ENCODE data around the gene CLDN17. TPM values are rescaled to one million over a fixed set of nuclear protein-coding genes. Genes with fewer than 3 reads are reported as not detected.

The CLDN17 gene
- total and polyA plus RNA-seq, 2 donors (not counting 3 experiments of a cell fraction or from before 2014, with no cell fraction given), result not detected

- no peak overlapping the region for H3K4me2 ChIP-seq (ENCODE audit: insufficient read depth, low read length)
- H2AFZ ChIP-seq (ENCODE audit: low read depth, low read length), result no peak overlapping the region
- no peak overlapping the region for H3K4me3 ChIP-seq (replicated peaks in 1 of 3; ENCODE audit: insufficient read depth in 1 of 3, low read depth in 1 of 3, low read length in 3 of 3)
- H3K79me2 ChIP-seq (ENCODE audit: control insufficient read depth, insufficient read depth, low read length), result no peaks in the 10 kb centered on the region
- DNase-seq (ENCODE audit: low read depth, low spot score) (no peak), FAIRE-seq (no peak)
- dilution Hi-C loops (cut with MboI; ENCODE audit: extremely low pct_ligation_motif_present, low sequenced_read_pairs) (no loop called here), intact Hi-C loops (cut with micrococcal nuclease) (no loop called here)
- H4K20me1 ChIP-seq (replicated peaks; ENCODE audit: control insufficient read depth, extremely low read depth, insufficient read depth, low read length), result no peaks in the 10 kb centered on the region
- no peak for TF ChIP-seq JUN (IDR thresholded peaks at IDR 0.05; ENCODE audit: borderline replicate concordance, insufficient read depth, insufficient read length, low read depth)
- H3K27ac ChIP-seq (ENCODE audit: insufficient read depth, low read depth, low read length), result no peak overlapping the region
- H3K9me3 ChIP-seq (replicated peaks; ENCODE audit: control insufficient read depth, insufficient read depth, low read length), result no peaks in the 10 kb centered on the region
- CTCF ChIA-PET, result no interaction called here
- no peak overlapping the region for H3K9ac ChIP-seq (replicated peaks; ENCODE audit: extremely low read depth, insufficient read depth, low read length)
- BruUV-seq (replicated peaks), result no TSS peak
- H3K4me1 ChIP-seq (ENCODE audit: control insufficient read depth, extremely low read depth, insufficient read depth, low read length), result no peaks in the 10 kb centered on the region
- no peaks in the 10 kb centered on the region for H3K27me3 ChIP-seq (ENCODE audit: control insufficient read depth in 2 of 2, insufficient read depth in 2 of 2, low read length in 2 of 2)
- no peaks in the 10 kb centered on the region for H3K36me3 ChIP-seq (ENCODE audit: control insufficient read depth in 2 of 2, extremely low read depth in 1 of 2, insufficient read depth in 2 of 2, low read length in 2 of 2)
- no peaks in the 10 kb centered on the region for H3K9me1 ChIP-seq (replicated peaks; ENCODE audit: control insufficient read depth, extremely low read depth, insufficient read depth, low read length)
- POLR2A ChIA-PET, result no interaction called here
These were observed 28.2 kb upstream of the CLDN17 start for GRCh38 chr21:30194701-30195299.

DNA sequence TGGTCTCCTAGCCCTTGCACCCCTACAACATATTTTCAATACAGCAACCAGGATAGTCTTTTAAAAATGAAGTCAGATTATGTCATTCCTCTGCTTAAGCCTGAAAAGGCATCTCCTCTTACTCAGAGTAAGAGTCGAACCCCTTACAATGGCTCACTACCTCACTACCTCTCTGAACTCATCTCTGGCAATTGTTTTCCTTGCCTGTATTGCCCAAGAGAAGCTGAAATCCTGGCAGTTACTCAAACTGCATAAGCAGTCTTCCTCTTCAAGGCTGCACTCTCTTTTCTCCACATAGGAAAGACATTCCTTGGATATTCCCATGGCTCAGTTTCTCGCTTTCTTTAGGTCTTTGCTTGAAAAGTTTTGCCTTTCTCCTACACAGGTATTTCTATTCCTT lies 26.6 kb upstream of the CLDN17 start:
- Histone ChIP-seq H3K9ac (replicated peaks; ENCODE audit: extremely low read depth, insufficient read depth, low read length) (no peak overlapping the region), H3K27ac (ENCODE audit: insufficient read depth, low read depth, low read length) (no peak overlapping the region), H3K27me3 (ENCODE audit: control insufficient read depth in 2 of 2, insufficient read depth in 2 of 2, low read length in 2 of 2) (no peaks in the 10 kb centered on the region), H3K79me2 (ENCODE audit: control insufficient read depth, insufficient read depth, low read length) (no peaks in the 10 kb centered on the region), H3K4me1 (ENCODE audit: control insufficient read depth, extremely low read depth, insufficient read depth, low read length) (no peaks in the 10 kb centered on the region), H3K4me2 (ENCODE audit: insufficient read depth, low read length) (no peak overlapping the region), H4K20me1 (replicated peaks; ENCODE audit: control insufficient read depth, extremely low read depth, insufficient read depth, low read length) (no peaks in the 10 kb centered on the region), H3K9me1 (replicated peaks; ENCODE audit: control insufficient read depth, extremely low read depth, insufficient read depth, low read length) (no peaks in the 10 kb centered on the region), H2AFZ (ENCODE audit: low read depth, low read length) (no peak overlapping the region), H3K9me3 (replicated peaks; ENCODE audit: control insufficient read depth, insufficient read depth, low read length) (no peaks in the 10 kb centered on the region), H3K4me3 (replicated peaks in 1 of 3; ENCODE audit: insufficient read depth in 1 of 3, low read depth in 1 of 3, low read length in 3 of 3) (no peak overlapping the region), H3K36me3 (ENCODE audit: control insufficient read depth in 2 of 2, extremely low read depth in 1 of 2, insufficient read depth in 2 of 2, low read length in 2 of 2) (no peaks in the 10 kb centered on the region)
- dilution Hi-C loops (cut with MboI; ENCODE audit: extremely low pct_ligation_motif_present, low sequenced_read_pairs) (no loop called here), intact Hi-C loops (cut with micrococcal nuclease) (no loop called here)
- no peak for DNase-seq (ENCODE audit: low read depth, low spot score)
- FAIRE-seq, result no peak
- TF ChIP-seq CTCF (IDR thresholded peaks at IDR 0.05; ENCODE audit: extremely low read depth in 1 of 2, insufficient read depth in 1 of 2, low read depth in 1 of 2, low read length in 2 of 2), result no peak
- TF ChIP-seq, protein P1, sequence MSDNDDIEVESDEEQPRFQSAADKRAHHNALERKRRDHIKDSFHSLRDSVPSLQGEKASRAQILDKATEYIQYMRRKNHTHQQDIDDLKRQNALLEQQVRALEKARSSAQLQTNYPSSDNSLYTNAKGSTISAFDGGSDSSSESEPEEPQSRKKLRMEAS (IDR thresholded peaks at IDR 0.05; ENCODE audit: insufficient read depth, insufficient read length), result no peak
- no peak for TF ChIP-seq MYC (IDR thresholded peaks at IDR 0.05; ENCODE audit: low read depth, low read length)
- no peak for TF ChIP-seq POLR2AphosphoS5 (IDR thresholded peaks at IDR 0.05; ENCODE audit: insufficient read depth, low read depth, low read length)
- no peak for TF ChIP-seq FOS (IDR thresholded peaks at IDR 0.05; ENCODE audit: borderline replicate concordance, insufficient read depth, low read length)
- no peak for TF ChIP-seq JUN (IDR thresholded peaks at IDR 0.05; ENCODE audit: borderline replicate concordance, insufficient read depth, insufficient read length, low read depth)
- TF ChIP-seq GATA2 (IDR thresholded peaks at IDR 0.05; ENCODE audit: insufficient read depth, insufficient read length, low read depth, low read length), result no peak
- TF ChIP-seq EZH2 (IDR thresholded peaks at IDR 0.05; ENCODE audit: borderline replicate concordance, low read depth, low read length, severe bottlenecking), result no peak
- TF ChIP-seq POLR2A (IDR thresholded peaks at IDR 0.05; ENCODE audit: low read depth, low read length), result no peak
- BruUV-seq (replicated peaks), result no TSS peak
- POLR2A ChIA-PET, result no interaction called here
- CTCF ChIA-PET, result no interaction called here
